Transverse colon (tissue), 4 donors: ENCODE data around the gene PREX1. TPM values are rescaled to one million over a fixed set of nuclear protein-coding genes. Genes with fewer than 3 reads are reported as not detected.
A peak's percentile ranks its signal among the peaks of the same experiment; 100 is the strongest.

Experiments used
- DNase-seq: peaks from one replicate; pipeline ENCODE4 v3.0.0-alpha.2; 2019
- H3K27ac ChIP-seq, 4 donors: fragments of 200-600 bp; sonication (generic); 2 replicates each; pipeline ENCODE4 v1.5.1; 2016 to 2018; ENCODE audit warnings: inconsistent platforms in 4 of 4
- H3K27me3 ChIP-seq: fragments of 200-600 bp; sonication (generic); 2 replicates; pipeline ENCODE4 v1.5.1; 2017; ENCODE audit warnings: inconsistent platforms
- H3K36me3 ChIP-seq, 4 donors: fragments of 200-600 bp; sonication (generic); 2 replicates each; pipeline ENCODE4 v1.5.1; 2017 to 2019; ENCODE audit warnings: inconsistent platforms in 4 of 4
- H3K4me1 ChIP-seq, 4 donors: fragments of 200-600 bp; sonication (generic); 2 replicates each; pipeline ENCODE4 v1.5.1; 2017 to 2020; ENCODE audit warnings: inconsistent platforms in 4 of 4
- H3K4me3 ChIP-seq, 4 donors: fragments of 200-600 bp; sonication (generic); 1 replicate in 1 of 4; 2 replicates in 3 of 4; pipeline versions ENCODE4 v1.5.1 to v1.6.1; 2017 to 2019; ENCODE audit warnings: inconsistent platforms in 4 of 4
- H3K9me3 ChIP-seq, 2 donors: fragments of 200-600 bp; sonication (generic); 2 replicates each; pipeline ENCODE4 v1.5.1; 2017 to 2019; ENCODE audit warnings: inconsistent platforms in 2 of 2
- EP300 ChIP-seq: sonication (generic); formaldehyde crosslinking; IDR thresholded peaks from one replicate; pipeline ENCODE4 v1.6.1; 2017; ENCODE audit warnings: antibody characterized with exemption, low read depth
- POLR2A ChIP-seq: fragments of 450-650 bp; IDR thresholded peaks from one replicate; pipeline ENCODE4 v1.6.1; 2016; ENCODE audit warnings: antibody characterized with exemption, mild to moderate bottlenecking, moderate library complexity
- POLR2AphosphoS5 ChIP-seq, 3 donors: sonication (generic); formaldehyde crosslinking; IDR thresholded peaks; one replicate each; pipeline ENCODE4 v1.6.1; 2016; ENCODE audit warnings: antibody characterized with exemption in 3 of 3
- WGBS, 2 donors: methylation state at CpG; one replicate each; pipeline ENCODE4 v1.1.5; 2018; ENCODE audit warnings: low coverage in 1 of 2; 5-methylcytosine and 5-hydroxymethylcytosine counted together
- in situ Hi-C, 4 donors: fragments of 200-750 bp; cut with MboI; loops; one replicate each; pipeline versions ENCODE4 v1.15.0 to v1.15.1; 2017; ENCODE audit warnings: low sequenced_read_pairs in 3 of 4, low pct_ligation_motif_present in 1 of 4, low pct_unique_long_range_greater_than_20kb in 1 of 4
- intact Hi-C: fragments of 100-400 bp; cut with DNase I; formaldehyde crosslinking; loops from one replicate; pipeline ENCODE4 v1.15.1; 2023; ENCODE audit warnings: low total_unique reads
- total RNA-seq, 4 donors: library from RNA; depleted of rRNA; stranded (reverse); fragments of >200 nt; gene quantifications; one replicate each; pipeline ENCODE4 v1.1.0, GENCODE V29; 2016
- TF ChIP-seq, protein P1 (sequence below), 5 experiments: fragments of 200-600 bp in 3 of 5; fragments of 450-650 bp in 2 of 5; sonication (generic) in 3 of 5; IDR thresholded peaks; 1 replicate in 2 of 5; 2 replicates in 3 of 5; pipeline ENCODE4 v1.5.1; 2016 to 2017; ENCODE audit warnings: antibody characterized with exemption in 5 of 5, inconsistent platforms in 3 of 5, mild to moderate bottlenecking in 2 of 5, moderate library complexity in 1 of 5

The PREX1 gene
- total RNA-seq, 4 donors from 2014 or later, result 10.9 to 29.9 (median 16.6) TPM

DNA sequence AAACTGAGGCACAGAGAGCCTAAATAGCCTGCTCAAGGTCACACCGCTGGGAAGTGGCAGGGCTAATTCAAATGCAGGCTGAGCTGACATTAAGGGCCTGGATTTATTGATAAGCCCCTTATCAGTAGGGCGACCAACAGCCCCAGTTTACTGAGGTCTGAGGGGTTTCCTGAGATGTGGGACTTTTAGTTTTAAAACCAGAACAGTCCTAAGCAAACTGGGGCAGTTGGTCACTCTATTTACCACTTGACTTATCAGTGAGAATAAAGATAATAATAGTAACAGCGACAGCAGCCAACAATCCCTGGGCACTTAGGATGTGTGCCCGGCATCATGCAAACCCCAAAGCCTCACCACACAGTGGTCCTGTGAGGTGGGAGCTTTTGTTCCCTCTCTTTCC is 27.6 kb downstream of the PREX1 start:
- H3K27me3 ChIP-seq, result no peaks in the 10 kb centered on the region
- H3K27ac ChIP-seq, result no peak overlapping the region
- H3K36me3 ChIP-seq, result no peaks in the 10 kb centered on the region
- no peaks in the 10 kb centered on the region for H3K4me1 ChIP-seq
- intact Hi-C loops, result no loop called here
- no peaks in the 10 kb centered on the region for H3K9me3 ChIP-seq
- no peak overlapping the region for H3K4me3 ChIP-seq
- in situ Hi-C loops, result no loop called here
- WGBS, 2 donors, result 76% methylated on average over 4 of the region's 4 CpGs; no CpG with 5 or more reads in 1 of the 2 donors
- TF ChIP-seq POLR2AphosphoS5 (IDR thresholded peaks at IDR 0.05) (no peak), POLR2A (no peak), EP300 (no peak)
- TF ChIP-seq, protein P1, sequence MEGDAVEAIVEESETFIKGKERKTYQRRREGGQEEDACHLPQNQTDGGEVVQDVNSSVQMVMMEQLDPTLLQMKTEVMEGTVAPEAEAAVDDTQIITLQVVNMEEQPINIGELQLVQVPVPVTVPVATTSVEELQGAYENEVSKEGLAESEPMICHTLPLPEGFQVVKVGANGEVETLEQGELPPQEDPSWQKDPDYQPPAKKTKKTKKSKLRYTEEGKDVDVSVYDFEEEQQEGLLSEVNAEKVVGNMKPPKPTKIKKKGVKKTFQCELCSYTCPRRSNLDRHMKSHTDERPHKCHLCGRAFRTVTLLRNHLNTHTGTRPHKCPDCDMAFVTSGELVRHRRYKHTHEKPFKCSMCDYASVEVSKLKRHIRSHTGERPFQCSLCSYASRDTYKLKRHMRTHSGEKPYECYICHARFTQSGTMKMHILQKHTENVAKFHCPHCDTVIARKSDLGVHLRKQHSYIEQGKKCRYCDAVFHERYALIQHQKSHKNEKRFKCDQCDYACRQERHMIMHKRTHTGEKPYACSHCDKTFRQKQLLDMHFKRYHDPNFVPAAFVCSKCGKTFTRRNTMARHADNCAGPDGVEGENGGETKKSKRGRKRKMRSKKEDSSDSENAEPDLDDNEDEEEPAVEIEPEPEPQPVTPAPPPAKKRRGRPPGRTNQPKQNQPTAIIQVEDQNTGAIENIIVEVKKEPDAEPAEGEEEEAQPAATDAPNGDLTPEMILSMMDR (IDR thresholded peaks at IDR 0.05), result no peak
- DNase-seq, result no peak

DNA sequence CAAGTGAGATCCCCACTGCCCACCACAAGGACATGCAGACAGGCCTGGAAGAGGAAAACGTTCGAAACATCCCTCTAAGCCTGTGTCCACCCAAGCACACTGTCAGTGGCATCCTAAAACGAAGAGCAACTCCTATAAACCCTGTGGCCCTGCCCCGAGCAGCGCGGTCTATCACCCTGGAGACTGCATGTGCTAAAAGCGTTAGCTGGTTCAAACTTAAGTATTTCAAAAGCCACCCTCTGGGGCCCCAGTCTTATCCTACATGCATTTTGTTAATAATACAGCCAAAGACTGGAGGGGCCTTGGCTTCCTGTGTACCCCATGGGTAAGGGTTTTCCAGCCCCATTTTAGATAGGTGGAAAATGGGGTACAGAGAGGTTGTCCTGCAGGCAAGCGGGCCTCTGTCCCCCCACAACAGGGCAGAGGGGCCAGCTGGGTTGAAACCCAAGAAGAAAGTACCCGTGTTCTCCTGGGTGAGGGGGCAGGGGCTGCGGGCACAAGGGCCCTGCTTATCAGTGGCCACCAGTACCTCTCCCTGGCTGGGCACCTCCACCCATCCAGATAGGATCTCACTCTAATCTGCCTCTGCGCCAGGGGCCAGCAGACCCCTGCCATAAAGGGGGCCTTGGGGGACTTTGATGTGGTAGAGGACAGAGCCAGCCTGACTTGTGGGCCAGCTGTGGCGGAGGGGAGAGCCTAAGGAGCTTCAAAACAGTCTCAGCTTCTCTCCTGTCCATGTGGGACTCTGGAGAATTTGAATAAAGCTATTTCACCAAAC is 28.3 kb downstream of the PREX1 start:
- TF ChIP-seq POLR2AphosphoS5 (IDR thresholded peaks at IDR 0.05), result no peak
- no peak for TF ChIP-seq POLR2A
- TF ChIP-seq, protein P1 (IDR thresholded peaks at IDR 0.05), result no peak
- no peak for TF ChIP-seq EP300
- in situ Hi-C loops (no loop called here), intact Hi-C loops (no loop called here)
- Histone ChIP-seq H3K4me1 (no peaks in the 10 kb centered on the region), H3K4me3 (no peak overlapping the region), H3K27me3 (no peaks in the 10 kb centered on the region), H3K27ac (no peak overlapping the region), H3K9me3 (no peaks in the 10 kb centered on the region), H3K36me3 (no peaks in the 10 kb centered on the region)
- no peak for DNase-seq
- WGBS, 2 donors, result 68 to 83% methylated on average over 6 to 12 of the region's 12 CpGs

DNA sequence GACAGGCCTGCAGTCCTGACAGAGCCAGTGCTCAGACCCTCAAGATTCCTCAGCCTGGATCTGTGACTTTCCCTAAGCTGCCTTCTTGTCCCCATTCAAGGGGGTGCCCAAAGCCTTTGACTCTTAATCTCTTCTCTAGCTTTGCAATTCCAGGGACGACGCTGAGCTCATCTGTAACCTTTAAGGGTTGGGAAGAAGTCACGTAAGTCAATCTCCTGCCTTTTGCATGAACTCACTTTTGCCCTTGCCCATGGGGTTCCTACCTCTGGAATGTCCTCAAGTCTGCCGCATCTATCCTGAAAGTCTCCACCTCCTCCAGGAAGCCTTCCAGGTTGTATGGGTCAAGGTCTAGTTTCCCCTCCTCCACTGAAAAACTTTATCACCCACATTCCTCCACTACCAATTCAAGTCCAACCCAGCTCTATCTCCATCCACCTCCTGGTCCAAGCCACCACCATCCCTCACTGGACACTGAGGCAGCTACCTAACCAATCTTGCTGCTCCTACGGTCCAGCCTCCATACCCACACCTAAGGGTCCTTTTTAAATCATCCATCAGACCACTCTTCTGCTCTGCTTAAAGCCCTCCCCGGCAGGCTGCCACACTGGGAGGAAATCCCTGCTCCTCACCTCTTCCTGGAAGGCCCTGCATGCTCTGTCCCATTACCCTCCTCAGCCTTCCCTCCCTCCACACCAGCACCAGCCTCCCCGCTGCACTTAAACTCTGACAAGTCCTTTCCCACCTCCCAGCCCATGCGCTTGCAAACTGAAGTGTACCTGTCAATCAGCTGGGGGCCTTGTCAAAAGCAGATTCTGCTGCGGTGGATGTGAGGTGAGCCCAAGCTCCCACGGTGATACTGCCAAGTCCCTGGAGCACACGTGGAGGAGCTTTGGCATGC is 29.7 kb downstream of the PREX1 start:
- no peak for DNase-seq
- Histone ChIP-seq H3K27ac (peak overlapping the region in 2 of 4 donors; percentile 20 to 30), H3K4me1 (peaks cover 0 to 3% (median 0%) of the 10 kb centered on the region in 4 donors), H3K9me3 (no peaks in the 10 kb centered on the region), H3K27me3 (no peaks in the 10 kb centered on the region), H3K36me3 (no peaks in the 10 kb centered on the region), H3K4me3 (no peak overlapping the region)
- in situ Hi-C loops, result no loop called here
- no peak for TF ChIP-seq POLR2AphosphoS5 (IDR thresholded peaks at IDR 0.05)
- TF ChIP-seq POLR2A, result no peak
- TF ChIP-seq, protein P1 (IDR thresholded peaks at IDR 0.05), result no peak
- TF ChIP-seq EP300, result no peak
- intact Hi-C loops, result no loop called here
- 73 to 82% methylated on average over 5 to 11 of the region's 11 CpGs for WGBS, 2 donors

DNA sequence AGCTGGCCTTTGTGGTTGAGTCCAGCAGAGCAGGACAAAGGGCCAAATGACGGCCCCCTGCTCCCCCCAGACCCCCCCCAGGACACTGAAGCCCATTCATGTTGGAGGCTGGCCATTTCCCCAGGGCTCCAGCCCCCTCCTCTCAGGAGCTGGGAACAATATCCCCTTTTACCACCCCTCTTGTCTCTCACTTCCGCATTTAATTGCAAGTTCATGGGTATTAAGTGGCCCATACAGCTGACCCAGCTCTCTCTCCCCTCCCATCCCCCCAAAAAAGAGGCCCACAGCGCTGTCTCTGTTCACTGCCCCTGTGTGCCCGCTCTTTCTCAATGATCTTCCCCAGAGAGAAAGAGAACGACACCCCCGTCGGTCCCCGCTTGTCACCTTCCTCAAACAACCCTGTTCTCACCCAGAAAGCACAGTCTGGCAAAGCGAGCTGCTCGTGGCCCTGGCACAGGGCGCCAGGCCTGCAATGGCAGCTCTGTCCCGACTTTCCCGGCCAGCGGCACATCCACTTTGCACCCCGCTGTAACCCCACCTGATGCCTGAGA is 30.4 kb downstream of the PREX1 start:
- Histone ChIP-seq H3K9me3 (no peaks in the 10 kb centered on the region), H3K4me1 (peaks cover 0 to 3% (median 0%) of the 10 kb centered on the region in 4 donors), H3K27ac (peak overlapping the region in 2 of 4 donors; percentile 20 to 30), H3K27me3 (no peaks in the 10 kb centered on the region), H3K36me3 (no peaks in the 10 kb centered on the region), H3K4me3 (no peak overlapping the region)
- WGBS, 2 donors, result 73 to 88% methylated on average over 2 to 15 of the region's 15 CpGs
- peak; percentile 31 for DNase-seq
- in situ Hi-C loops (no loop called here), intact Hi-C loops (no loop called here)
- TF ChIP-seq POLR2AphosphoS5 (IDR thresholded peaks at IDR 0.05), result no peak
- no peak for TF ChIP-seq POLR2A
- TF ChIP-seq, protein P1 (IDR thresholded peaks at IDR 0.05), result no peak
- TF ChIP-seq EP300, result no peak
